ENCODE data around the gene BRPF1. TPM values are rescaled to one million over a fixed set of nuclear protein-coding genes. Genes with fewer than 3 reads are reported as not detected.

BRPF1 gene
- total and polyA plus RNA-seq, 10 of the 15 experiments (the other 5 are each of a cell fraction or from before 2014, with no cell fraction given): 1.2 to 25.3 (median 13.6) TPM

- in situ Hi-C loops (cut with MboI) (no loop called here), intact Hi-C loops (cut with micrococcal nuclease; ENCODE audit: unreplicated experiment) (loop anchor here (5.0 to 10.0 kb wide), 3 partner anchors 60 to 377 kb away; partner anchors contain the start of genes ARPC4 and TADA3)
- Histone ChIP-seq H3K4me3 (peak overlapping the region; percentile 94), H3K4me1 (ENCODE audit: control insufficient read depth, insufficient read depth, low read length) (peaks cover 12% of the 10 kb centered on the region), H4K20me1 (ENCODE audit: control insufficient read depth, insufficient read depth) (peaks cover 3% of the 10 kb centered on the region), H3K27ac (ENCODE audit: control insufficient read depth, insufficient read depth) (peak overlapping the region; percentile 100), H3K4me2 (ENCODE audit: control insufficient read depth, insufficient read depth) (peak overlapping the region; percentile 97), H3K9ac (ENCODE audit: control insufficient read depth, insufficient read depth, low read length) (peak overlapping the region; percentile 98), H2AFZ (ENCODE audit: control insufficient read depth, low read depth, low read length) (peak overlapping the region; percentile 99), H3K9me3 (replicated peaks; ENCODE audit: control insufficient read depth, insufficient read depth, low read length) (no peaks in the 10 kb centered on the region), H3K79me2 (ENCODE audit: control insufficient read depth, insufficient read depth, low read length) (peaks cover 33% of the 10 kb centered on the region), H3K27me3 (replicated peaks in 1 of 2; ENCODE audit: control insufficient read depth in 2 of 2, insufficient read depth in 2 of 2, low read length in 1 of 2) (no peaks in the 10 kb centered on the region), H3K36me3 (ENCODE audit: control insufficient read depth in 2 of 2, insufficient read depth in 2 of 2, low read length in 1 of 2) (peaks cover 2 to 17% of the 10 kb centered on the region in 2 experiments)
- ChIA-PET RAD21 (ENCODE audit: unreplicated experiment) (interaction anchor here (1.0 to 1.9 kb wide), 6 partner anchors 18 to 228 kb away, joined by 3 to 8 read pairs (median 3); partner anchors contain the start of gene OGG1), POLR2A (interaction anchor here (0.6 to 1.8 kb wide), 7 partner anchors 15 to 1006 kb away, joined by 3 to 10 read pairs (median 3); partner anchors contain the start of genes ARPC4, TADA3 and THUMPD3), SMC1A (ENCODE audit: uncharacterized antibody, unreplicated experiment) (interaction anchor here (0.7 to 2.7 kb wide), 7 partner anchors 17 to 228 kb away, joined by 3 to 16 read pairs (median 3); partner anchors contain the start of genes MTMR14 and OGG1), CTCF (interaction anchor here (0.8 to 2.8 kb wide), 8 partner anchors 11 to 370 kb away, joined by 3 to 24 read pairs (median 3); partner anchors contain the start of genes MTMR14 and OGG1)
- no peak for TF ChIP-seq RAD21 (IDR thresholded peaks at IDR 0.05; ENCODE audit: insufficient read depth, low read depth, low read length)
- TF ChIP-seq POLR2AphosphoS5 (IDR thresholded peaks at IDR 0.05; ENCODE audit: low read length): peak; percentile 58
- peak; percentile 47; the same call in 1 of the 2 replicates for TF ChIP-seq YY1 (IDR thresholded peaks at IDR 0.05; ENCODE audit: low read depth, low read length)
- WGBS (ENCODE audit: insufficient coverage, insufficient replicate concordance, low lambda C conversion rate, missing lambda C conversion rate): 1% methylated on average over 36 of the region's 41 CpGs
- ATAC-seq (peak; percentile 13), FAIRE-seq (no peak), DNase-seq (ENCODE audit: low read depth, low spot score) (no peak)
- no TSS peak for BruUV-seq (replicated peaks)
Observed at GRCh38 chr3:9732080-9732739, 675 bp downstream of the BRPF1 start.

GRCh38 chr3:9732740-9733115 lies 1.2 kb downstream of the BRPF1 start:
- peak overlapping the region; percentile 98 for H3K9ac ChIP-seq (ENCODE audit: control insufficient read depth, insufficient read depth, low read length)
- peak overlapping the region; percentile 97 for H3K4me2 ChIP-seq (ENCODE audit: control insufficient read depth, insufficient read depth)
- in situ Hi-C loops (cut with MboI) (no loop called here), intact Hi-C loops (cut with micrococcal nuclease; ENCODE audit: unreplicated experiment) (loop anchor here (5.0 to 10.0 kb wide), 3 partner anchors 60 to 378 kb away; partner anchors contain the start of genes ARPC4 and TADA3)
- peak overlapping the region; percentile 100 for H3K27ac ChIP-seq (ENCODE audit: control insufficient read depth, insufficient read depth)
- FAIRE-seq (no peak), DNase-seq (ENCODE audit: low read depth, low spot score) (no peak), ATAC-seq (no peak)
- ChIA-PET CTCF (interaction anchor here (0.5 to 2.8 kb wide), 8 partner anchors 12 to 481 kb away, joined by 3 to 24 read pairs (median 3); partner anchors contain the start of gene OGG1), RAD21 (ENCODE audit: unreplicated experiment) (interaction anchor here (1.2 to 1.4 kb wide), 4 partner anchors 18 to 133 kb away, joined by 3 to 4 read pairs (median 3); no protein-coding TSS in a partner anchor), SMC1A (ENCODE audit: uncharacterized antibody, unreplicated experiment) (interaction anchor here (0.7 to 2.7 kb wide), 6 partner anchors 17 to 229 kb away, joined by 3 to 16 read pairs (median 4); partner anchors contain the start of genes MTMR14 and OGG1), POLR2A (interaction anchor here (0.6 to 2.0 kb wide), 6 partner anchors 11 to 1006 kb away, joined by 3 to 7 read pairs (median 3); partner anchors contain the start of gene OGG1)
- H3K4me3 ChIP-seq: peak overlapping the region; percentile 94
- peaks cover 3% of the 10 kb centered on the region for H4K20me1 ChIP-seq (ENCODE audit: control insufficient read depth, insufficient read depth)
- H3K9me3 ChIP-seq (replicated peaks; ENCODE audit: control insufficient read depth, insufficient read depth, low read length): no peaks in the 10 kb centered on the region
- no peaks in the 10 kb centered on the region for H3K27me3 ChIP-seq (replicated peaks in 1 of 2; ENCODE audit: control insufficient read depth in 2 of 2, insufficient read depth in 2 of 2, low read length in 1 of 2)
- 73% methylated on average over 7 of the region's 7 CpGs for WGBS (ENCODE audit: insufficient coverage, insufficient replicate concordance, low lambda C conversion rate, missing lambda C conversion rate)
- H3K4me1 ChIP-seq (ENCODE audit: control insufficient read depth, insufficient read depth, low read length): peaks cover 12% of the 10 kb centered on the region
- H3K79me2 ChIP-seq (ENCODE audit: control insufficient read depth, insufficient read depth, low read length): peaks cover 33% of the 10 kb centered on the region
- no TSS peak for BruUV-seq (replicated peaks)
- no peak overlapping the region for H2AFZ ChIP-seq (ENCODE audit: control insufficient read depth, low read depth, low read length)
- peaks cover 2 to 19% of the 10 kb centered on the region in 2 experiments for H3K36me3 ChIP-seq (ENCODE audit: control insufficient read depth in 2 of 2, insufficient read depth in 2 of 2, low read length in 1 of 2)
- no peak for TF ChIP-seq ATF2 (IDR thresholded peaks at IDR 0.05; ENCODE audit: low read length)
- no peak for TF ChIP-seq CREB1 (IDR thresholded peaks at IDR 0.05; ENCODE audit: low read depth)
- TF ChIP-seq ZNF687 (IDR thresholded peaks at IDR 0.05): no peak

Measured in GM12878 (cell line).